Measurements from ENCODE around the gene SEMA5B.

GRCh38 chr3:122945230-122945629 is 82.3 kb downstream of the SEMA5B start:
- TF ChIP-seq CTCF (IDR thresholded peaks at IDR 0.05) = no peak
- TF ChIP-seq RAD21 (IDR thresholded peaks at IDR 0.05; ENCODE audit: low read length) = no peak
- TF ChIP-seq MAX (IDR thresholded peaks at IDR 0.05; ENCODE audit: low read depth) = no peak
- no peak for TF ChIP-seq POLR2AphosphoS5 (IDR thresholded peaks at IDR 0.05; ENCODE audit: low read depth, low read length)
- no peak for TF ChIP-seq ZBTB33 (IDR thresholded peaks at IDR 0.05; ENCODE audit: borderline replicate concordance, low read depth)
